Neural cell (in vitro differentiated cells): ENCODE results near the gene NCAM1.

Experiments used
- EP300 ChIP-seq: fragments of 450-650 bp; conservative IDR thresholded peaks from 2 replicates; pipeline ENCODE4 v1.6.1; 2014; ENCODE audit warnings: antibody characterized with exemption, mild to moderate bottlenecking, moderate library complexity; ENCODE audit not compliant: poor library complexity, severe bottlenecking
- EZH2 ChIP-seq: fragments of 200-600, 300-800 bp; shearing (Covaris generic), sonication (generic); IDR thresholded peaks from 2 replicates; pipeline ENCODE4 v1.6.1; 2014; ENCODE audit warnings: antibody characterized with exemption, low read length, borderline replicate concordance, mild to moderate bottlenecking; ENCODE audit not compliant: insufficient read depth, poor library complexity, severe bottlenecking
- TF ChIP-seq, protein P1 (sequence below): fragments of 450-650 bp; IDR thresholded peaks from 2 replicates; pipeline ENCODE4 v1.5.1; 2014; ENCODE audit warnings: antibody characterized with exemption, mild to moderate bottlenecking, moderate library complexity; ENCODE audit not compliant: poor library complexity, severe bottlenecking
- TF ChIP-seq, protein P2 (sequence below): IDR thresholded peaks from 2 replicates; pipeline ENCODE4 v1.6.1; 2012; ENCODE audit warnings: borderline replicate concordance

DNA sequence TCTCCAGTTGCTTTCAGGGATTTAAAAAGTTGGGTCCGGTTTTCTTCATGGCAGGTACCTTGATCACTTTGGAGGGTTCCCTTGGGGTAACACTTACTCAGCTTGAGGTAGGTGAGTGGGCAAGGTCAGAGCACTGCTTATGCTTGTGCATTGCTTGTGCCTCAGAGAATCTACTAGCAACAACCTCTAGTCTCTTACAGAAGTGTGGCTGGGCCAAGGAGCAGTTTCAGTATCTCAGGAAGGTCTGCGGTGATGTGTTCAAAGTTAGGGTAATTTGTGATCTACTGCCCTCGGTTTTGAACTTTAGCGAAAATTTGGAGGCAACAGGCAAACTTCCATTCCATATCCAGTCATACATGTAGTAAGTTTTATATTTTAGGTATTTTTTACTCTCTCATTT is 62.8 kb downstream of the NCAM1 start:
- TF ChIP-seq, protein P1, sequence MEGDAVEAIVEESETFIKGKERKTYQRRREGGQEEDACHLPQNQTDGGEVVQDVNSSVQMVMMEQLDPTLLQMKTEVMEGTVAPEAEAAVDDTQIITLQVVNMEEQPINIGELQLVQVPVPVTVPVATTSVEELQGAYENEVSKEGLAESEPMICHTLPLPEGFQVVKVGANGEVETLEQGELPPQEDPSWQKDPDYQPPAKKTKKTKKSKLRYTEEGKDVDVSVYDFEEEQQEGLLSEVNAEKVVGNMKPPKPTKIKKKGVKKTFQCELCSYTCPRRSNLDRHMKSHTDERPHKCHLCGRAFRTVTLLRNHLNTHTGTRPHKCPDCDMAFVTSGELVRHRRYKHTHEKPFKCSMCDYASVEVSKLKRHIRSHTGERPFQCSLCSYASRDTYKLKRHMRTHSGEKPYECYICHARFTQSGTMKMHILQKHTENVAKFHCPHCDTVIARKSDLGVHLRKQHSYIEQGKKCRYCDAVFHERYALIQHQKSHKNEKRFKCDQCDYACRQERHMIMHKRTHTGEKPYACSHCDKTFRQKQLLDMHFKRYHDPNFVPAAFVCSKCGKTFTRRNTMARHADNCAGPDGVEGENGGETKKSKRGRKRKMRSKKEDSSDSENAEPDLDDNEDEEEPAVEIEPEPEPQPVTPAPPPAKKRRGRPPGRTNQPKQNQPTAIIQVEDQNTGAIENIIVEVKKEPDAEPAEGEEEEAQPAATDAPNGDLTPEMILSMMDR = no peak
- TF ChIP-seq, protein P2, sequence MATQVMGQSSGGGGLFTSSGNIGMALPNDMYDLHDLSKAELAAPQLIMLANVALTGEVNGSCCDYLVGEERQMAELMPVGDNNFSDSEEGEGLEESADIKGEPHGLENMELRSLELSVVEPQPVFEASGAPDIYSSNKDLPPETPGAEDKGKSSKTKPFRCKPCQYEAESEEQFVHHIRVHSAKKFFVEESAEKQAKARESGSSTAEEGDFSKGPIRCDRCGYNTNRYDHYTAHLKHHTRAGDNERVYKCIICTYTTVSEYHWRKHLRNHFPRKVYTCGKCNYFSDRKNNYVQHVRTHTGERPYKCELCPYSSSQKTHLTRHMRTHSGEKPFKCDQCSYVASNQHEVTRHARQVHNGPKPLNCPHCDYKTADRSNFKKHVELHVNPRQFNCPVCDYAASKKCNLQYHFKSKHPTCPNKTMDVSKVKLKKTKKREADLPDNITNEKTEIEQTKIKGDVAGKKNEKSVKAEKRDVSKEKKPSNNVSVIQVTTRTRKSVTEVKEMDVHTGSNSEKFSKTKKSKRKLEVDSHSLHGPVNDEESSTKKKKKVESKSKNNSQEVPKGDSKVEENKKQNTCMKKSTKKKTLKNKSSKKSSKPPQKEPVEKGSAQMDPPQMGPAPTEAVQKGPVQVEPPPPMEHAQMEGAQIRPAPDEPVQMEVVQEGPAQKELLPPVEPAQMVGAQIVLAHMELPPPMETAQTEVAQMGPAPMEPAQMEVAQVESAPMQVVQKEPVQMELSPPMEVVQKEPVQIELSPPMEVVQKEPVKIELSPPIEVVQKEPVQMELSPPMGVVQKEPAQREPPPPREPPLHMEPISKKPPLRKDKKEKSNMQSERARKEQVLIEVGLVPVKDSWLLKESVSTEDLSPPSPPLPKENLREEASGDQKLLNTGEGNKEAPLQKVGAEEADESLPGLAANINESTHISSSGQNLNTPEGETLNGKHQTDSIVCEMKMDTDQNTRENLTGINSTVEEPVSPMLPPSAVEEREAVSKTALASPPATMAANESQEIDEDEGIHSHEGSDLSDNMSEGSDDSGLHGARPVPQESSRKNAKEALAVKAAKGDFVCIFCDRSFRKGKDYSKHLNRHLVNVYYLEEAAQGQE = no peak
- TF ChIP-seq EP300 (no peak), EZH2 (no peak)
